Measurements from ENCODE around the gene ROBO1.
"Not testable (repeated sequence)": the region's sequence is repeated elsewhere in the genome, so short reads cannot be mapped to it uniquely, and the experiment has no call there.

Gene ROBO1

GRCh38 chr3:78698431-78698830 lies 1069.4 kb downstream of the ROBO1 start:
- Mint-ChIP-seq H3K9me3 (no peaks in the 10 kb centered on the region), H3K4me1 (peaks cover 8% of the 10 kb centered on the region), H3K27ac (no peak overlapping the region), H3K36me3 (ENCODE audit: low read depth) (peaks cover 18% of the 10 kb centered on the region), H3K4me3 (no peak overlapping the region), H3K27me3 (ENCODE audit: low read depth, poor library complexity) (no peaks in the 10 kb centered on the region)
- DNase-seq = no peak
- TF ChIP-seq, protein P1, sequence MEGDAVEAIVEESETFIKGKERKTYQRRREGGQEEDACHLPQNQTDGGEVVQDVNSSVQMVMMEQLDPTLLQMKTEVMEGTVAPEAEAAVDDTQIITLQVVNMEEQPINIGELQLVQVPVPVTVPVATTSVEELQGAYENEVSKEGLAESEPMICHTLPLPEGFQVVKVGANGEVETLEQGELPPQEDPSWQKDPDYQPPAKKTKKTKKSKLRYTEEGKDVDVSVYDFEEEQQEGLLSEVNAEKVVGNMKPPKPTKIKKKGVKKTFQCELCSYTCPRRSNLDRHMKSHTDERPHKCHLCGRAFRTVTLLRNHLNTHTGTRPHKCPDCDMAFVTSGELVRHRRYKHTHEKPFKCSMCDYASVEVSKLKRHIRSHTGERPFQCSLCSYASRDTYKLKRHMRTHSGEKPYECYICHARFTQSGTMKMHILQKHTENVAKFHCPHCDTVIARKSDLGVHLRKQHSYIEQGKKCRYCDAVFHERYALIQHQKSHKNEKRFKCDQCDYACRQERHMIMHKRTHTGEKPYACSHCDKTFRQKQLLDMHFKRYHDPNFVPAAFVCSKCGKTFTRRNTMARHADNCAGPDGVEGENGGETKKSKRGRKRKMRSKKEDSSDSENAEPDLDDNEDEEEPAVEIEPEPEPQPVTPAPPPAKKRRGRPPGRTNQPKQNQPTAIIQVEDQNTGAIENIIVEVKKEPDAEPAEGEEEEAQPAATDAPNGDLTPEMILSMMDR (IDR thresholded peaks at IDR 0.05) = no peak

DNA sequence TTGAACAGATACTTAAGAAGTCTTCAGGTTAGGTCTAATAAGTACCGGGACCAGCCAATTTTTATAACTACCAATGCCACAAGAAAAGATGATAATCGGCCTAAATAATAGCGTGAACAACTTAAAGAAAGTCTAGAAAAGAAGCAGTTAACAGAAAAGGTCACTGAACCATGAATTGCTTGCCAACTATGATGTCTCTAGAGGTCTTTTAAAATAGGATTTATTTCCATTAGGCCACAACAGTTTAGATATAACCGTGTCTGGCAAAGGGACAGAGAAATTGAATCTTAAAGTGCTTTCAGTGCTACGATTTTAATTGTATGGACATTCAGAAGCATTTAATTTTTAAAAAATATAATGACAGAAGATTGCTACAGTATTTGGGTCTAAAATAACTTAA lies 1070.4 kb downstream of the ROBO1 start:
- no peaks in the 10 kb centered on the region for H3K4me1 Mint-ChIP-seq
- DNase-seq = no peak
- TF ChIP-seq, protein P1 (IDR thresholded peaks at IDR 0.05) = no peak
- no peak overlapping the region for H3K4me3 Mint-ChIP-seq
- H3K27me3 Mint-ChIP-seq (ENCODE audit: low read depth, poor library complexity) = no peaks in the 10 kb centered on the region
- H3K36me3 Mint-ChIP-seq (ENCODE audit: low read depth) = peaks cover 27% of the 10 kb centered on the region
- peak overlapping the region; percentile 52 for H3K27ac Mint-ChIP-seq
- H3K9me3 Mint-ChIP-seq = no peaks in the 10 kb centered on the region

- H3K27ac Mint-ChIP-seq = no peak overlapping the region
- no peaks in the 10 kb centered on the region for H3K9me3 Mint-ChIP-seq
- peaks cover 42% of the 10 kb centered on the region for H3K36me3 Mint-ChIP-seq (ENCODE audit: low read depth)
- no peaks in the 10 kb centered on the region for H3K27me3 Mint-ChIP-seq (ENCODE audit: low read depth, poor library complexity)
- H3K4me3 Mint-ChIP-seq = no peak overlapping the region
- TF ChIP-seq, protein P1 (IDR thresholded peaks at IDR 0.05) = no peak
- no peak for DNase-seq
- H3K4me1 Mint-ChIP-seq = no peaks in the 10 kb centered on the region
These were observed 1077.0 kb downstream of the ROBO1 start for GRCh38 chr3:78690766-78691165.

DNA sequence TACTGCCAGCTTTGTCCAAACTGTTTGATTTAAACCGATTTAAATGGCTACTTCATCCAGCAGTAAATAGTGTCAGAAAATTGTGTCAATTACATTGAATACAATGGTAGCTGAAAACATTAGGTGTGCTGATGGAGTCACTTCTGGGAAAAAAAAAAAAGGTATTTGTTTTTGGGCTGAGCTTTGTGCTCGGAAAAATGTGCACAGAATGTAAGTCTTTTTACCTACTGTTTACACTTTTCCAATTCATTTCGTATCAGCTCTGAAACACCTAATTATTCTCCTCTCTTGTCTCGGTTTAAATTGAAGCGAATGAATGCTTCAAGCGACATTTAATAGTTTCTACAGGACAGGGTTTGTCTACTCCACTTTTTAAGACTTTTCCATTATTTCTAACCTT lies 1078.4 kb downstream of the ROBO1 start:
- no peaks in the 10 kb centered on the region for H3K9me3 Mint-ChIP-seq
- no peaks in the 10 kb centered on the region for H3K27me3 Mint-ChIP-seq (ENCODE audit: low read depth, poor library complexity)
- TF ChIP-seq, protein P1 (IDR thresholded peaks at IDR 0.05) = no peak
- no peak overlapping the region for H3K4me3 Mint-ChIP-seq
- peaks cover 56% of the 10 kb centered on the region for H3K36me3 Mint-ChIP-seq (ENCODE audit: low read depth)
- DNase-seq = no peak
- H3K4me1 Mint-ChIP-seq = no peaks in the 10 kb centered on the region
- H3K27ac Mint-ChIP-seq = no peak overlapping the region

GRCh38 chr3:78687520-78687919 lies 1080.3 kb downstream of the ROBO1 start:
- no peak overlapping the region for H3K4me3 Mint-ChIP-seq
- no peaks in the 10 kb centered on the region for H3K9me3 Mint-ChIP-seq
- TF ChIP-seq, protein P1 (IDR thresholded peaks at IDR 0.05) = no peak
- DNase-seq = no peak
- H3K4me1 Mint-ChIP-seq = no peaks in the 10 kb centered on the region
- H3K36me3 Mint-ChIP-seq (ENCODE audit: low read depth) = peaks cover 65% of the 10 kb centered on the region
- H3K27ac Mint-ChIP-seq = no peak overlapping the region
- no peaks in the 10 kb centered on the region for H3K27me3 Mint-ChIP-seq (ENCODE audit: low read depth, poor library complexity)

- Mint-ChIP-seq H3K9me3 (peaks cover 25% of the 10 kb centered on the region), H3K27ac (no peak overlapping the region), H3K36me3 (ENCODE audit: low read depth) (peaks cover 77% of the 10 kb centered on the region), H3K4me3 (no peak overlapping the region), H3K27me3 (ENCODE audit: low read depth, poor library complexity) (peaks cover 3% of the 10 kb centered on the region), H3K4me1 (no peaks in the 10 kb centered on the region)
- no peak for DNase-seq
- TF ChIP-seq, protein P1 (IDR thresholded peaks at IDR 0.05) = no peak
These were observed 1084.5 kb downstream of the ROBO1 start for GRCh38 chr3:78683284-78683683.

DNA sequence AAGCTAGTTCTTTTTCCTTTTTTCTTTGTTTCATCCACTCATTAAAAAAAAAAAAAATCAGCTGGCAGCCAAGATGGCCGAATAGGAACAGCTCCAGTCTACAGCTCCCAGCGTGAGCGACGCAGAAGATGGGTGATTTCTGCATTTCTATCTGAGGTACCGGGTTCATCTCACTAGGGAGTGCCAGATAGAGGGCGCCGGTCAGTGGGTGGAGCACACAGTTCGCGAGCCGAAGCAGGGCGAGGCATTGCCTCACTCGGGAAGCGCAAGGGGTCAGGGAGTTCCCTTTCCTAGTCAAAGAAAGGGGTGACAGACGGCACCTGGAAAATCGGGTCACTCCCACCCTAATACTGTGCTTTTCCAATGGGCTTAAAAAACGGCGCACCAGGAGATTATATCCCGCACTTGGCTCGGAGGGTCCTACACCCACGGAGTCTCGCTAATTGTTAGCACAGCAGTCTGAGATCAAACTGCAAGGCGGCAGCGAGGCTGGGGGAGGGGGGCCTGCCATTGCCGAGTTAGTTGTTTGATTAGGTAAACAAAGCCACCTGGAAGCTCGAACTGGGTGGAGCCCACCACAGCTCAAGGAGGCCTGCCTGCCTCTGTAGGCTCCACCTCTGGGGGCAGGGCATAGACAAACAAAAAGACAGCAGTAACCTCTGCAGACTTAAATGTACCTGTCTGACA lies 1092.5 kb downstream of the ROBO1 start:
- DNase-seq; H3K4me1 Mint-ChIP-seq; H3K4me3 Mint-ChIP-seq; H3K27ac Mint-ChIP-seq; H3K27me3 Mint-ChIP-seq (ENCODE audit: low read depth, poor library complexity): not testable (repeated sequence)
- Mint-ChIP-seq H3K36me3 (ENCODE audit: low read depth) (peaks cover 84% of the 10 kb centered on the region), H3K9me3 (peaks cover 39% of the 10 kb centered on the region)
